ENCODE results near the gene SLF1. TPM values are rescaled to one million over a fixed set of nuclear protein-coding genes. Genes with fewer than 3 reads are reported as not detected.

The SLF1 gene
- polyA plus RNA-seq (2012; ENCODE audit: insufficient read length, low read depth): 4.3 TPM

DNA sequence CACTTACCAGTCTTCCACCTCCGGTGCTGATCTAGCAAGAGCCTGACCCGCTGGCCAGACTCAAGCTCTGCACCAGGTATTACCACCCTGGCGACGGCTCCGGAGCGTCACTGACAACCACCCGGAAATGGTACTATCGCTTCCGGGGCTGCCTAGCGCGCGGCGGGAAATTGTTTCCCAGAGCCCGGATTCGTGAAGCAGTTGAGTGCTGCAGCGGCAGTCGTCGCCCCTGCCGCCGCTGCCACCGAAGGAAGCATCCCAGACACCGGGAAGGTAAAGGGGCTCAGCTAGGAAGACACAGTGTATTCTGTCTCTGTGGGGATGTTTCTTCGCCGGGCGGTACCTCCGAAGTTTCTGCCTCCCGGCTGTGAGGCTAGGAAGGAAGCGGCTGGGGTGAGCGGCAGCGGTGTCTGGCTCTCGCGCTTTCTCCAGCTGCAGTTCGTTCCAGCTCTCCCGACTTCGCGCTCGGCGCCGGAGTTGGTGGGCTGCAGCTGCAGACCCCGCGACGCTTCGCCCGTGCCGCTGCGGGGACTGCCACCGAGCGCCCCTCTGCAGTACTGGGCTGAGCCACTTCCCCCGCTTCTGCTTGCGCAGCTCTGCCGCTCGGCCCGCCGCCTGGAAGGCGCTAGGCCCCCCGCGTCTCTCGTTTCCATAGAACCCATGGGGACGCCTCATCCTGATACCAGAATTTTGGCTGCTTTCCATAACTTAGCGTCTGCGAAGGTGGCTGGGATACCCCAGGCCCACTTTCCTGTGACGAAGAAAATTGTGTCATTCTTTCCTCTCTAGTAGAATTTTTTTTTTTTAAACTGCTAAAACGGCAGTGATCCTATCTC, at the start of gene SLF1, which contains the start of gene KIAA0825:
TSS of gene SLF1 (plus strand) at position 177 of the 836 bp plus-strand sequence. CDS start 10,142 bp downstream, outside the sequence.
TSS of gene KIAA0825 (minus strand) at position 112 of the 836 bp plus-strand sequence. CDS start 81,478 bp downstream, outside the sequence.
- TF ChIP-seq, protein P1, sequence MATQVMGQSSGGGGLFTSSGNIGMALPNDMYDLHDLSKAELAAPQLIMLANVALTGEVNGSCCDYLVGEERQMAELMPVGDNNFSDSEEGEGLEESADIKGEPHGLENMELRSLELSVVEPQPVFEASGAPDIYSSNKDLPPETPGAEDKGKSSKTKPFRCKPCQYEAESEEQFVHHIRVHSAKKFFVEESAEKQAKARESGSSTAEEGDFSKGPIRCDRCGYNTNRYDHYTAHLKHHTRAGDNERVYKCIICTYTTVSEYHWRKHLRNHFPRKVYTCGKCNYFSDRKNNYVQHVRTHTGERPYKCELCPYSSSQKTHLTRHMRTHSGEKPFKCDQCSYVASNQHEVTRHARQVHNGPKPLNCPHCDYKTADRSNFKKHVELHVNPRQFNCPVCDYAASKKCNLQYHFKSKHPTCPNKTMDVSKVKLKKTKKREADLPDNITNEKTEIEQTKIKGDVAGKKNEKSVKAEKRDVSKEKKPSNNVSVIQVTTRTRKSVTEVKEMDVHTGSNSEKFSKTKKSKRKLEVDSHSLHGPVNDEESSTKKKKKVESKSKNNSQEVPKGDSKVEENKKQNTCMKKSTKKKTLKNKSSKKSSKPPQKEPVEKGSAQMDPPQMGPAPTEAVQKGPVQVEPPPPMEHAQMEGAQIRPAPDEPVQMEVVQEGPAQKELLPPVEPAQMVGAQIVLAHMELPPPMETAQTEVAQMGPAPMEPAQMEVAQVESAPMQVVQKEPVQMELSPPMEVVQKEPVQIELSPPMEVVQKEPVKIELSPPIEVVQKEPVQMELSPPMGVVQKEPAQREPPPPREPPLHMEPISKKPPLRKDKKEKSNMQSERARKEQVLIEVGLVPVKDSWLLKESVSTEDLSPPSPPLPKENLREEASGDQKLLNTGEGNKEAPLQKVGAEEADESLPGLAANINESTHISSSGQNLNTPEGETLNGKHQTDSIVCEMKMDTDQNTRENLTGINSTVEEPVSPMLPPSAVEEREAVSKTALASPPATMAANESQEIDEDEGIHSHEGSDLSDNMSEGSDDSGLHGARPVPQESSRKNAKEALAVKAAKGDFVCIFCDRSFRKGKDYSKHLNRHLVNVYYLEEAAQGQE (IDR thresholded peaks at IDR 0.05; ENCODE audit: insufficient read depth in 1 of 2, low read depth in 2 of 2, low read length in 2 of 2): 0 out of 4 replicates have a peak, but pooled peaks of 1 of the 2 experiments have one; percentile 16
- TF ChIP-seq POLR2AphosphoS5 (IDR thresholded peaks at IDR 0.05; ENCODE audit: low read depth, low read length): peak; percentile 78
- TF ChIP-seq TAF1 (IDR thresholded peaks at IDR 0.05; ENCODE audit: borderline replicate concordance, insufficient read depth, low read length): peak; percentile 64; the same call in 1 of the 2 replicates
- peak; percentile 26 for TF ChIP-seq FOXP2 (optimal IDR thresholded peaks at IDR 0.05; ENCODE audit: borderline replicate concordance, extremely low read depth, extremely low read length, insufficient read depth)
- TF ChIP-seq SIN3A (IDR thresholded peaks at IDR 0.05; ENCODE audit: borderline replicate concordance, insufficient read depth, low read length): peak; percentile 98; the same call in 1 of the 2 replicates

DNA sequence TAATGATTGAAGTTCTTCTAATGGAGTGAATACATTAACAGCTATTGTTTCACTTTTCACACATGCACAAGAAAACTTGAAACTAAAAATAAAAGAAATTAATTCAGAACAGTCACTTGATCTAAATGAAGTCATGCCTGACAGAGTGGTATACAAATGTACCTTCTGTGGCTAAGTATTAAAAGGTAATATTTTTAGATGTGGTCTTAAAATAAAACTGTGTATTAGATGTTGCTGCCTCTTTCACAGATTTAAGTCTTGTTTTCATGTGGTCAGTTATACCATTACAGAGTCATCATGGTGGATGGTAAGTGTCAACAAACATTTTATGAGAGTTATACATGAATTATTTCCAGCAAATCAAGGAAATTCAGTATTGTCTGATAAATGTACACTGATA, 47.1 kb upstream of the SLF1 start:
- no peak for TF ChIP-seq TAF1 (IDR thresholded peaks at IDR 0.05; ENCODE audit: borderline replicate concordance, insufficient read depth, low read length)
- no peak for TF ChIP-seq POLR2AphosphoS5 (IDR thresholded peaks at IDR 0.05; ENCODE audit: low read depth, low read length)
- TF ChIP-seq SIN3A (IDR thresholded peaks at IDR 0.05; ENCODE audit: borderline replicate concordance, insufficient read depth, low read length): no peak
- TF ChIP-seq, protein P1 (IDR thresholded peaks at IDR 0.05; ENCODE audit: insufficient read depth in 1 of 2, low read depth in 2 of 2, low read length in 2 of 2): no peak
- no peak for TF ChIP-seq FOXP2 (optimal IDR thresholded peaks at IDR 0.05; ENCODE audit: borderline replicate concordance, extremely low read depth, extremely low read length, insufficient read depth)

DNA sequence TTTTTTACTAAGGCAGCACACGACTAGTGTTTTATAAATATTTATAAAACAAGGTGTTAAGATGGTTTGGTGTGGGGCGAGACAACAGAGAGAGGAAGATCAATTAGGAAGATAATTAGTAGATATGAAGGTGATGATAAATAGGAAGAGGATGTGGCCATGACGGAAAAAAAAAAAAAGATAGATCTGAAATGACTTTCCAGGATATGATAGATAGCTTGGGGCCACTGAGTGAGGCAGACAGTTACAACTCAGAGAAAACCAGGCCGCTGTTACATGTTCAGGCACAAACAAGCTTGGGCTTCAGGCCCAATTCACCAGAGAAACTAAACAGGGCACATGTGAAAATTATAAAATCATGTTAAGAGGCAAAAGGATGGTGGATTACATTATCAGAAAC, 43.3 kb upstream of the SLF1 start:
- no peak for TF ChIP-seq FOXP2 (optimal IDR thresholded peaks at IDR 0.05; ENCODE audit: borderline replicate concordance, extremely low read depth, extremely low read length, insufficient read depth)
- no peak for TF ChIP-seq SIN3A (IDR thresholded peaks at IDR 0.05; ENCODE audit: borderline replicate concordance, insufficient read depth, low read length)
- TF ChIP-seq POLR2AphosphoS5 (IDR thresholded peaks at IDR 0.05; ENCODE audit: low read depth, low read length): no peak
- TF ChIP-seq TAF1 (IDR thresholded peaks at IDR 0.05; ENCODE audit: borderline replicate concordance, insufficient read depth, low read length): no peak
- TF ChIP-seq, protein P1 (IDR thresholded peaks at IDR 0.05; ENCODE audit: insufficient read depth in 1 of 2, low read depth in 2 of 2, low read length in 2 of 2): no peak

DNA sequence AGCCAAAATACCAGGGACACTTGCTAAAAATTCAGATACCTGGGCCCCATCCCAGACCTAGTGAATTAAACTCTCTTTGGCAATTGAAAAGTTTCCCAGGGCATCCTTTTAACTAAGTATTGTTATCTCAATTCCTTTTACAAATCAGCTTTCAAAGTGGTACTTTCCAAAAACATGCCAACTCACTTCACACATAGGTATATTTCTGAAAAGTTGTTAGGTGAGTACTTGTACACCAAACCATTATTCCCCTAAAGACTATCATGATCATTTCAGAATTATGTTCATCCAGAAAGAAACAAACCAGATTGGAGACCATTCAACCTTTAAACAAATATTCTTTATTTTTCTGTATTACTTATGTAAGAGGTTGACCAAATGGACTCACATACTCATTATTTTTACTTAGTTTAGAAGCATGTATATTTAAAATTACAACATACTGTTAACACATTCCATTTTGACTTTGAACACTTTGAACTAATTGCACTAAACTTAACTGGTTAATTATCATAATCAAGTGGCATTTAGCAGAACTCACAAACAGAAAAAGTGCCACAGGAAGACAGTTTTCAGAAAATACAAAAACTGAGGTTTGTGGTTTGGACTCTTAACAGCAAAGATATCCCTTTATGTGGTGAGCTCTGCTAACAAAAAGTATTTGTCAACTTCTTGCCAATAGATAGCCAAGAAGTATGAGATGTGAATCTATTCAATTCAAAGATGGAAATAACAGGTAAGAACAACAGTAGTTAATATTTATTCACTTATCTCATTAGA, 40.8 kb upstream of the SLF1 start:
- TF ChIP-seq POLR2AphosphoS5 (IDR thresholded peaks at IDR 0.05; ENCODE audit: low read depth, low read length): no peak
- TF ChIP-seq FOXP2 (optimal IDR thresholded peaks at IDR 0.05; ENCODE audit: borderline replicate concordance, extremely low read depth, extremely low read length, insufficient read depth): no peak
- TF ChIP-seq, protein P1 (IDR thresholded peaks at IDR 0.05; ENCODE audit: insufficient read depth in 1 of 2, low read depth in 2 of 2, low read length in 2 of 2): no peak
- no peak for TF ChIP-seq SIN3A (IDR thresholded peaks at IDR 0.05; ENCODE audit: borderline replicate concordance, insufficient read depth, low read length)
- no peak for TF ChIP-seq TAF1 (IDR thresholded peaks at IDR 0.05; ENCODE audit: borderline replicate concordance, insufficient read depth, low read length)

All from PFSK-1 (cell line).